NK-92 treated with Interleukin-12 subunit alpha and Interleukin-12 subunit beta, amount 100 ng/mL, for 24 hours (cell line): Measurements from ENCODE around the gene DTNA.
"Not testable (repeated sequence)": the region's sequence is repeated elsewhere in the genome, so short reads cannot be mapped to it uniquely, and the experiment has no call there.

Experiments
- DNase-seq: peaks from one replicate; lab custom pipeline; 2025; lab: John Stamatoyannopoulos, UW

Gene DTNA

DNA sequence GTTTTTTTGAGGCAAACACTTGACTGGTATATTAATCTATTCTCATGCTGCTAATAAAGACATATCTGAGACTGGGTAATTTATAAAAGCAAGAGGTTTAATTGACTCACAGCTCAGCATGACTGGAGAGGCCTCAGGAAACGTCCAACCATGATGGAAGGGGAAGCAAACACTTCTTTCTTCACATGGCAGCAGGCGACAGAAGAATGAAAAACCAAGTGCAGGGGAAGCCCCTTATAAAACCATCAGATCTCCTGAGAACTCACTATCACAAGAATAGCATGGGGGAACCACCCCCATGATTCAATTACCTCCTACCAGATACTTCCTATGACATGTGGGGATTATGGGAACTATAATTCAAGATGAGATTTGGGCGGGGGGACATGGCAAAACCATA is 194.9 kb downstream of the DTNA start:
- no peak for DNase-seq

DNA sequence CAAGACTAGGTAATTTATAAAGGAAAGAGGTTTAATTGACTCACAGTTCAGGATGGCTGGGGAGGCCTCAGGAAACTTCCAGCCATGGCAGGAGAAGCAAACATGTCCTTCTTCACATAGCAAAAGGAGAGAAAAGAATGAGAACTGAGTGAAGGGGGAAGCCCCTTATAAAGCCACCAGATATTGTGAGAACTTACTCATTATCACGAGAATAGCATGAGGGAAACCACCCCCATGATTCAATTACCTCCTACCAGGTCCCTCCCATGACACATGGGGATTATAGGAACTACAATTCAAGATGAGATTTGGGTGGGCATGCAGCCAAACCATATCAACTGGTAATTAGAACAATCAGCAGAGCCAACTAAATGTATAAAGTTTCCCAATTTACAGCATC is 196.9 kb downstream of the DTNA start:
- DNase-seq: not testable (repeated sequence)

DNA sequence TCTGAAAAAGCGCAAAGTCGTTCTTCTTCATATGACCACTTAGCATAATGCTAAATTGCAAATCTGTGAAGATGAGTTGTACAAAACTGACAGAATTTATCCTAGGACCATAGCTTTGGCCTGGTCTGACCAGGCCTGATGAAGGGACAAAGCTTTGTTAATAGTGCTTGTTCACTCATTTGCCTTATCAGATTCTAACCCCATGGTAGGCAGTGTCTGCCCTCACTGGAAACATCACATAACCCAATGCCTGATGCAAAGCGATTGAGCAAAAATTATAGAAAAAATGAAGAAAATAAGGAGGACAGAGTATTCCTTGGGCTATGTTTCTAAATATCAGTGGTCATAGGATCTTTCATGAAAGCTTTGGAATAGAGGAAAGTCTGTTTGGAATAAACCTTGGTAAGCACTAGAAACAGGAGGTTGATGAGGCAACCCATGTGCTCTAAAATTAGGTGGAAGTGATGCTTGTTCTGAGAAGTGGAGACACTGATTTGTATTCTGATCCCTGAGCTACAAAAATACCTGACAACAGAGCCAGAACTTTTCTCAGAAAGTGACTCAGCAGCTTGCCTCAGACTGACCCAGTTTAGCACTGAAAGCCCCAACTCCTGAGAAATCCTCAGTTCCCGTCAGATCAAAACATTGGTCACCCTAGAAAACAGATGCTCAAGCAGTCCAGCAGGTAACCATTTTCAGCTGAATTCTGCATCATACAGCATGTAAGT is 199.7 kb downstream of the DTNA start:
- DNase-seq: no peak

DNA sequence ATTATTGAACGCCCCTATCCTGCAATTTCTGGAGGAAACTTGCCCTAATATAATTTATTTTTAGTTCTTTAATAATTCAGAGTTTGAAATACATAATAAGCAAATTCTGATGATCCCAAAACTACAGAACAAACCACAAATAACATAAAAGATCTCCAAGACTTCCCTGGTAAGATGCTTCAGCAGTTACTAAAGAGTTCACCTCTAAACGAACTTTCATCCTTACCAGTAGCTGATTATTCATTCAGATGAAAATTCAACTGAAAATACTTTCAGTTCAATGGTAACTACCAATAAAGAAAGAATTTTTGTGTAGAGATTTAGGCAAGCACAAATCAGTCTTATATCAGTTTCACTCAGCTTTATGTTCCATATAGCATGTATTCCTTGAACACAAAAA is 201.0 kb downstream of the DTNA start:
- DNase-seq: no peak

DNA sequence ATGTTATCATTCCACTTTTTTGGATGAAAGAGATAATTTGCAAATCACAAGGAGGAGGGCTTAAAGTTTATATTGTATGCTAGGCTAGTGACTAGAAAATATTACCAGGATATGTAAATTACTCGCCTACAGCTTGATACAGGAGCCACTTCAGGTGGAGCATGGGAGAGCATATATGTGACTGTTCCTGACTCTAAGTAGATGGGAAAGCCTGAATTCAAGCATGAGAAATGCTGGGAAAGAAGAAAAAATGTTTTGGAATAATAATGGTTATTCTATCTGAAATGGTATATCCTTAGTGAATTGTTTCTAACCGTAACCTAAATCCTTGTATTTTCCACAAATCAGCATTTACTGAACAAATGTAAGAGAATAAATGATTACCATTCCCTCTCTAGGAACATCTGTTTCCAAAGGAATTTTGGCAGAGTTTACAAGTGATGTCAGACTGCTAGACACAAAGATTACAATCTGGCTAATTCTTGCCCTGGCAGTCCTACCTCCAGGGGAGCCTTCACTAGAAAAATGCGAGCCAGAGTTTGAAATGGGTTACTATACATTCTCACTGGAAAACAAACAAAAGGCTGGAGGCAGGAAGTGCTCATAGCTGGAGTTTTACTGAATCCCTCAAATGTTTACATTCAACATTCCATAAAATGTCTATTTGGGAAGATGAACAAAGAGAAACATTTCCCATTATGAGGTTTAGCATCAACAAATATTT is 201.7 kb downstream of the DTNA start:
- no peak for DNase-seq

DNA sequence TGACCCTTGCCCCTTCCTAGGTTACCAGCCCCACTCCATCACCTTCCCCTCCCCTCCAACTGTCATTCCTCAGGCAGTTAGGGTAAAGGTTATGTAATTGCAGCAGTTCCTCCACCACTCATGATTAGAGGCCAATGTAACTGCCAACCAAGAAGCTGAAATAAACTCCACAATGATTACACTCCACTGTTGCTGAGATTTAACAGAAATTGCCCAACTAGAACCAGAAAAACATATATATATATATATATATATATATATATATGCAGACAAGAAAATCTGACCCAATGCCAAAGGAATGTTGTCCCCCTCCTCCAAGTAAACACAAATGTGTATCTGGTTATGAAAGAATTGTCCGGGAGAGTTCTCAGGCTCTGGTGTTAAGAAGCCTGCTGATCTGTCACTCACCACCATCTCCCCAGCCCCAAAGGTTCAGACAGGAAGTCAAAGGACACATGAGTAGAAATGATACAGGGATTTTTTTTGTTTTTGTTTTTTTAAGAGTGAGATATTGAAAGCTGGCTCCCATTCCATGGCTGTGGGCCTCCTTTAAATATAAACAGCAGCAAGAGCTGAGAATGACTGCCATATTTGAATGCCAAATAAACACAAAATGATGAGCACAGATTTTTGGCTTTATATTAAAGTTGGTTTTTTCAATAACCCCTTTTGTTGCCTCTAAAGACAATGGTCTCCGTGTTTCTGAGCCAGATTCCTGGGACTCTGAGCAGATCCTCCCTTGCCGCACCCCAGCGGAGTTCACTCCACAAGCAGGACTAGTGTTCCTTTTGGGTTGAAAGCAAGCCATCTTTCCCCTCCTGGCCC is 204.0 kb downstream of the DTNA start:
- no peak for DNase-seq

DNA sequence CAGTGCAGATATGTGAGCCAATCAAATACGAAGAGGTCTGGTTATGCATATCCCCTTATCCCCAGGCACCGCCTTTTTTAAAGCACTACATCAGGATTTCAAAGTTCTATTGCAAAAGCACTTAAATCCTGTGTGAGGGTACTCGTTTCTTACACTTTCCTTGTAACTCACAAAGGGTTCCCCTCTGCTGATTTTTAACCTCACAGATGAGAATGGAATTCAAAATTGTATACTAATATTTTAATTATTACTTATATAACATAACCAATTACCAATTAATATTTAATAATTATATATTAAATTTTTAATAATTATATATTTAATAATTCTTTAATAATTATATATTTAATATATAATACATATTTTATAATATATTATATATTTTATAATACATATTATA is 204.9 kb downstream of the DTNA start:
- no peak for DNase-seq

DNA sequence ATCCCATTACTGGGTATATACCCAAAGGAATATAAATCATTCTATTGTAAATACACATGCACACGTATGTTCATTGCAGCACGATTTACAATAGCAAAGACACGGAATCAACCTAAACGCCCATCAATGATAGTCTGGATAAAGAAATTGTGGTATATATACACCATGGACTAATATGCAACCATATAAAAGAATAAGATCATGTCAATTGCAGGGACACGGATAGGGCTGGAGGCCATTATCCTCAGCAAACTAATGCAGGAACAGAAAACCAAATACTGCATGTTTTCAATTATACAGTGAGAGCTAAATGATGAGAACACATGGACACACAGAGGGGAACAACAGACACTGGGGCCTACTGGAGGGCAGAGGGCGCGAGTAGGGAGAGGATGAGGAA is 206.4 kb downstream of the DTNA start:
- not testable (repeated sequence) for DNase-seq

DNA sequence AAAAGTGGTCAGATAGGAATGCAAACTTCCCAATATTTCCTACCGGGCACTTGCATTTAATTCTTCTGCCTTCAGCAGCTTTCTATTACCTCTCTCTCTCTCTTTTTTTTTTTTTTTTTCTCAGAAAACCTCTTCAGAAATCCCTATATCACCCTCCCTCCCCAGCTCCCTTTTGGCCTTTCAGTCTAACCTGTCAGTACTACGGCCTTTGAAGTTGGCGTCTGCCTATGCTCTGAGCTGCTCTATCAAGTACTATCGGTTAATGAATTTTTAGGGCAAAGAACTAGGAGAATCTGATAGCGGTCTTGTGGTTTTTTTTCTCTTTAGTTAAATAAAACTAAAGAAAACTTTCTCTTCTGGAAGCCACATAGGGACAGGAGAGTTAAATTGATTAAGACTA is 208.8 kb downstream of the DTNA start:
- DNase-seq: no peak

DNA sequence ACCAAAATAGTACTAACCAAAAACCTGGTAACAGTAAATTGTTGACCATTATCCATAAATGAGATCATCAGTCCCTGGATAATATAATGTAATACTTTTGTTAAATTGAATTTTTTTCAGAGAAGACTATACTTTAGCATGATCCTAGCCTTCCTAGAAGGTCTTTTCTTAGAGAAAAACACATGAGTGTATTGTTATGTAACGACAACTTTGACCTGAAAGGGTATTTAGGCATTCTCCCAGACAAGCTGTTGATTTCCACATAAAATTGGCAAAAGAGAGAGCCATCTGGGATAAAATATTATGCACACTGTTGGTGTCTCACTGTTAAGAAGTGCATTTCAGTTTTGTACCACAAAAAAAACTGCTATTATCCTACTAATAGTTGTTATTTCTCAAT is 211.1 kb downstream of the DTNA start:
- DNase-seq: no peak

DNA sequence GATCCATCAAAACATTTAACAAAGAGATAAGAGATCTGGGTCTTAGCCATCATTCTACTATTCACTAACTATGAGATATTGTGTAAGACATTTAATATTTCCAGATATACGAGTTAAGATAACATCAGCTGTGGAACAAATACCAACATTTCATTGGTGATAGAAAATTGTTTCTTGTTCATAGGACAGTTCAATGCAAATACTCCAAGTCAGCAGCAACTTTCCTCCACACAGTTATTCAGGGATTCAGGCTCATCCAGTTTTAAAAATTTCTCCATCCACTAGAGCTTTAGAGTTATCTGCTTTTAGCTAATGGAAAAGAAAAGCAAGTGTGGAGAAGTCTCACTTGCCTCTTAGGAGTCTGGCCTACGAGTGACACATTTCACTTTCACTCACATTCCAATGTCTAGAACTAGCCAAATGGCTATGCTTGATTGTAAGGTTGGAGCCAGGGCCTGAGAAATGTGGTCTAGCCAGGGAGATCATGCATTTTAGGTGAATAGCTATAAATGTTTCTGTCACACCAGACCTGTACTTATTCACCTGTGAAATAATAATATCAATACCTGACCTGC is 211.8 kb downstream of the DTNA start:
- no peak for DNase-seq

DNA sequence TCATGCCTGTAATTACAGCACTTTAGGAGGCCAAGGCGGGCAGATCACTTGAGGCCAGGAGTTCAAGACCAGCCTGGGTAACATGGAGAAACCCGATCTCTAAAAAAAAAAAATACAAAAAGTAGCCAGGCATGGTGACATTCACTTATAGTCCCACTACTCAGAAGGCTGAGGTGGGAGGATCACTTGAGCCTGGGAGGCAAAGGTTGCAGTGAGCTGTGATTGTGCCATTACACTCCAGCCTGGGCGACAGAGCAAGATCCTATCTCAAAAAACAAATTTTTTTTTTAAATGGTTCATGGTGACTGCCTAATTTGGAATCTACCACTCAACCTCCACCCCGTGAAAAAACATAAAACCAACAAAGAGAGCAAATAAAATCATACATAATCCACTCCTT is 212.5 kb downstream of the DTNA start:
- not testable (repeated sequence) for DNase-seq

DNA sequence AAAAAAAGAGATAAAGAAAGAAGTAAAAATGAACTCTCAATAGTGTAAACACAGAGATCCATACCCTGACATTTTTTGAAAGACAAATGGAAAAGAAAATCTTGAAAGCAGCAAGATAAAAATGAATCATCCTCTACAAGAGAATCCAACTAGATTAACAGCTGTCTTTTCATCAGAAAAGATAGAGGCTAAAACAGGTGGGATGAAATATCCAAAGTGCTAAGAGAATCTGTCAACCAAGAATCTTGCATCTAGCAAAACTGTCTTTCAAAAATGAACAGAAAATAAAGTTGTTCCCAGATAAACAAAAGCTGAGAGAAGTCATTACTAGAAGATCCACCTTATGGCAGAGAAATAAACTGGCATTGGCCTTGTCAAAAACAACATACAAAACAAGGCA is 213.8 kb downstream of the DTNA start:
- no peak for DNase-seq

DNA sequence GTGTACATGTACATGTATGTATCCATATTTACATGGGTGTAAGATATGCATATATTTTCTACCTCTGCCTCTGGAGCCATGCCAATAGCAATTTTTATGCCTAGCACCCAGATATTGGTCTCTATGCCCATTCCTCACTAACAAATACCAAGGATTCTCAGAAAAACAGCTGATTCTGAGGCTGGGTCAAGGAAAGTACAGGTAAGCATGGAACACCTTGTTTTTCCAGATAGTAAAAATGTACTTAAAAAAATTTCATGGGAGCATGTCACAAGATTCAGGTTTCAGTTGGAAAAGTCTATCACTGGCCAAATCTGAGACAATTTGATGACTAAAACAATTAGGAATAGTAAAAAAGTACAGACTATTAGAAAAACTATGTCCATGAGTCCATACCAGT is 216.6 kb downstream of the DTNA start:
- DNase-seq: no peak

DNA sequence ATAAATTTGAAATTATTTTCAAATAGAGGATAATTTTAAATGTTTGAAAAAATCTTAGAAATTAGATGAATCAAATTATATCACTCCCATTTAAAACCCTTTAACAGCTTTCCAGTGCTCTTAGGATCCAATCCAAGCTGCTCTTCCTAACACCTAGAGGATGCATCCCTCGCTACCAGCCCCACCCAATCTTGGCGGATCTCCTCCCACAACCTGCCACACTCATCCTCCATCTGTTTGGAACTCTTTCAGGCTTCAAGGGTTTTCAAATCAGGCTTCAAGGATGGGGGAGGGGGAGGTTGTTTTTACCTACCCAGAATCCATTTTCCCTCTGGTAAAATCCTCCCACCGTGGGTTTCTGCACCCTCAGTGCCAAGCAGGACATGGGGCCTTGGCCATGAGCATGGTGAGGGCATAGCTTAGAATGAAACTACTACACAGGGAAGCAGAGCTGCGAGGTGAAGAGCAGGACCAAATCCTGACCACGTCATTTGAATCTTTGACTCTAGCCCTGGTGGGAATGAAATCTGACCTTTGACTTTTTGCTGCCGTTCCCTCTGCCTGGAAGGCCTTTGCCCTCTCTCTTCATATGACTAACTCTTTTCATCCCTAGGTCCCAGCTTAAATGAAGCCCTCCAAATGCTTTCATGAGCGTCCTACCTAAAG is 218.1 kb downstream of the DTNA start:
- no peak for DNase-seq

DNA sequence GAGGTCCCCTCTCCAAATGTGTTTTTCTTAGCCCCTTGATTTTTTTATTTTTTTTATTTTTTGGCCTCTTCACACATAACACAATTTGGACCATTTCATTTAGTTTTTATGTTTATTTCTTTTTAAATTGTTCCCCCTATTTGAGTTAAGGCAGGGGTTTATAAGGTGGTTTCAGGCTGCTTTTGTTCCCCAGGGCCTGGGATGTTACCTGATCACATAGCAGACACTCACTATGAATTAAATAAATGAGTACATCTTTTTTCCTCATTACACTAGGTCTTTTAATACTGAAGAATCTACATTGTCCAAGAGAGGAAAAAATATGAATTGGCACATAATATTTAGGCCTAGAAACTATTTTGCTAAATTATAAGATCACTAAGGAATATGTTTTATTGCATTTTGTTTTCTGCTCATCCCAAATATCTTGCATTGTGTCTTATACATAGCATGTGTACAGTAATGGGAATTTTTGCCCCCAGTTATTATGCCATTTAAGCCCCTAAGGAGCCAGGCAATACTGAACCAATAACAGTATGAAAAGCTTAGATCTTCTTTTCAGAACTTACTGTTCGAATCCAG is 218.7 kb downstream of the DTNA start:
- no peak for DNase-seq

DNA sequence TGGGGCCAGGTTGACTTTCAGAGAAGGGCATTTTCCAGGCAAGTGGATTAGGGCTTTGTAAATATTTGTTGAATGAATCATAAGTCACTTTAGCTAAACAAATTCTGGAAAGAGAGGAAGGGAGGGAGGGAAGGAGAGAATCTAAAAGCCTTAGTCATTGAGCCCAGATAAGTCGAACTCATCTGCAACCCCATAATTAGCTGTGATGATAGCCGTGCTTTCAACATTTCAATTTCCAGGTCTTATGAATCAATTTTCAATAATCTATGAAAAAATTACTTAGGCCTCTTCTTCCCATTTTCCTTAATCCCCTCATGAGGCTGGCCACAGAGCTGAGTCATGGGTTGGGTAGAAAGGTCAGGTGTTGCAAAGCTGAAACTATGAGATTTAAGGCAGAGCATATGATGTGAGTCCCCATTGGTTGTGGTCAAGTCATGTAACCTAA is 219.3 kb downstream of the DTNA start:
- no peak for DNase-seq

DNA sequence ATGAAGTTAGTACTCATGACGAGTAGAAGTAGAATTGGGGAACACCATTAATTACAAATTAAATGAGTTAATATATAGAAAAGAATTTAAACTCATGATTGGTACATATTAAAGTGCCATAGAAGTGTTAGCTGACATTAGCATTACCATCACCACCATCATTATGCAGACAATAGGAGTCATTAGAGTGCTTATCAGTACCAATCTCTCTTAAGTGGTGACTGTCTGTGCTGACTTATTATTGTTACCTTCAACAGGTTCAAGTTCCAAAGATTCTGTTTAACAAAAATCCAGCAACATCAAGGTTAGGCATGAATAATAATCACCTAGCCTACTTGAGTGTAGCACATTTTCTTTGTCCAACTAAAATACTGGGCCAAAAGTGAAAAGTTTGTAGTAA is 222.3 kb downstream of the DTNA start:
- no peak for DNase-seq

DNA sequence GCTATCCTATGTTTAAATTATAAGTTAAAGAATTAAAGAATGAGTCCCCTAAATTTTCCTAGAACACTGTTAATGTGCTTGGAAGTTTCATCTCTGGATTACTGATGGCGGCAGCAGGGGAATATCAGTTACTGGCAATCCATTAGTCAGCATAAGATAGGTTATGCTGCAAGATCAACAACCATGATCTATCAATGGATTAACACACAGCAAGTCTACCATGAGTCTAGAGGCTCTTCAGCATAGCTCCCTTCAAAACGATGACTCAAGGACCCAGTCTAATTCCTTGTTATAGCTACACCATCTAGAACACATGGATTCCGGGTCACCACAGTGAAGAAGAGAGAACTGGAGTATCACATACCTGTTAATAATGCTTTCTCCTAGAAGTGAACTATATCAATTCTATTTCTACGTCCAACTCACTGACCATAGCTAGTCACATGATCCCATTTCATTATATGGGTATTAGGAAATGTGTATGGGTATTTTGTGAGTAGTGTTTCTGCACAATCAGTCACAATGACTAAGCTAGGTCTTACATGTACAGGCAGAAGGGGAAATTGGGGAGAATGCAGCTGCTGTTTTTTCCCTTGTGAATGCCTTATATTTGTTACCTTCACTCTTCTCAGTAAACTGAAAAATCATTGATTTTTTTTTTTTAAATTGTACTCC is 222.8 kb downstream of the DTNA start:
- no peak for DNase-seq

DNA sequence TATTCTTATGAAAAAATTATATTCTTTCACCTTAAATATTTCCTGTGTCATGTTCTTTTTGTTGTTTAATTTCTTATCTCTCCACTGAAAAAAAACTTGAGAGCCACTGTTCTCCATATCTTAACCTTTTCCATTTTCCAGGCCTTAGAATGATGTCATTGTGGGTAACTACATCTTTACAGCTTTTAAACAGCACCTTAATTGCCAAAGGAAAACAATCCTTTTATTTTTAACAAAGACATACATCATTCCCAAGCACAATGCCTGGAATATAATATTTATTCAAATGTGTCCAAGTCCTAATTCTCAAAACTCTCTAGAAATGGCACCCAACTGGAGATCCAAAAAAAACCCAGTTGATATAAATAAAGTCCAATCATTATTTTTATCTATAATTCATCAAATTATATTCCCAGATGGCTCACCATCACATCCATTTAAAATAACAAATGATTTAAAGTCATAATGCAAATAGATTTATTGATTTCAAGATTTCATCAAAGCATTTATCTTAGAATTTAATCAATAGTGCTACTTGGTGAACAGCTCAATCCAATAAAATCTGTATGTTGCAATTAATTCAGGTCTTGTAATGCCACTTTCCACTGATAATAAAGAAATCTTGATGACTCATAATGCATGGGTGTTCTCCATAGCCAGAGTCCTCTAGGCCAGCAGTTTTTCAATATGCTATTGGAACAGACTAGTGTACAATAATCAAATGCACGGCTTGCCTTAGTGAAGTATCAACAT is 224.0 kb downstream of the DTNA start:
- DNase-seq: no peak
